Measurements from ENCODE around the gene SCD.
A peak's percentile ranks its signal among the peaks of the same experiment; 100 is the strongest.
"Not testable (repeated sequence)": the region's sequence is repeated elsewhere in the genome, so short reads cannot be mapped to it uniquely, and the experiment has no call there.

Gene SCD

GRCh38 chr10:100359529-100360150 lies 12.6 kb downstream of the SCD start:
- no peak for DNase-seq (ENCODE audit: low read depth in 1 of 2, low spot score in 1 of 2)

GRCh38 chr10:100360234-100360633 lies 13.2 kb downstream of the SCD start:
- no peak for DNase-seq (ENCODE audit: low read depth in 1 of 2, low spot score in 1 of 2)

DNA sequence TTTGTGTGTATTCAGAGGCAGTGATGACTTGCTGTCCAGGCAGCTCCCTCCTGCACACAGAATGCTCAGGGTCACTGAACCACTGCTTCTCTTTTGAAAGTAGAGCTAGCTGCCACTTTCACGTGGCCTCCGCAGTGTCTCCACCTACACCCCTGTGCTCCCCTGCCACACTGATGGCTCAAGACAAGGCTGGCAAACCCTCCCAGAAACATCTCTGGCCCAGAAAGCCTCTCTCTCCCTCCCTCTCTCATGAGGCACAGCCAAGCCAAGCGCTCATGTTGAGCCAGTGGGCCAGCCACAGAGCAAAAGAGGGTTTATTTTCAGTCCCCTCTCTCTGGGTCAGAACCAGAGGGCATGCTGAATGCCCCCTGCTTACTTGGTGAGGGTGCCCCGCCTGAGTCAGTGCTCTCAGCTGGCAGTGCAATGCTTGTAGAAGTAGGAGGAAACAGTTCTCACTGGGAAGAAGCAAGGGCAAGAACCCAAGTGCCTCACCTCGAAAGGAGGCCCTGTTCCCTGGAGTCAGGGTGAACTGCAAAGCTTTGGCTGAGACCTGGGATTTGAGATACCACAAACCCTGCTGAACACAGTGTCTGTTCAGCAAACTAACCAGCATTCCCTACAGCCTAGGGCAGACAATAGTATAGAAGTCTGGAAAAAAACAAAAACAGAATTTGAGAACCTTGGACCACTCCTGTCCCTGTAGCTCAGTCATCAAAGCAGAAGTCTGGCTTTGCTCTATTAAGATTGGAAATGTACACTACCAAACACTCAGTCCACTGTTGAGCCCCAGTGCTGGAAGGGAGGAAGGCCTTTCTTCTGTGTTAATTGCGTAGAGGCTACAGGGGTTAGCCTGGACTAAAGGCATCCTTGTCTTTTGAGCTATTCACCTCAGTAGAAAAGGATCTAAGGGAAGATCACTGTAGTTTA lies 15.8 kb downstream of the SCD start:
- no peak for DNase-seq (ENCODE audit: low read depth in 1 of 2, low spot score in 1 of 2)

DNA sequence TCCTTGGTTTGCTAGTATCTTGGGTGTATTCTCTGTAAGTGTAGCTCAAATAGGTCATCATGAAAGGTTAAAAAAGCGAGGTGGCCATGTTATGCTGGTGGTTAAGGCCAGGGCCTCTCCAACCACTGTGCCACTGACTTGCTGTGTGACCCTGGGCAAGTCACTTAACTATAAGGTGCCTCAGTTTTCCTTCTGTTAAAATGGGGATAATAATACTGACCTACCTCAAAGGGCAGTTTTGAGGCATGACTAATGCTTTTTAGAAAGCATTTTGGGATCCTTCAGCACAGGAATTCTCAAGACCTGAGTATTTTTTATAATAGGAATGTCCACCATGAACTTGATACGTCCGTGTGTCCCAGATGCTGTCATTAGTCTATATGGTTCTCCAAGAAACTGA lies 17.1 kb downstream of the SCD start:
- DNase-seq (ENCODE audit: low read depth in 1 of 2, low spot score in 1 of 2), result no peak

- DNase-seq (ENCODE audit: low read depth in 1 of 2, low spot score in 1 of 2), result no peak
Observed at GRCh38 chr10:100364735-100365391, 17.8 kb downstream of the SCD start.

DNA sequence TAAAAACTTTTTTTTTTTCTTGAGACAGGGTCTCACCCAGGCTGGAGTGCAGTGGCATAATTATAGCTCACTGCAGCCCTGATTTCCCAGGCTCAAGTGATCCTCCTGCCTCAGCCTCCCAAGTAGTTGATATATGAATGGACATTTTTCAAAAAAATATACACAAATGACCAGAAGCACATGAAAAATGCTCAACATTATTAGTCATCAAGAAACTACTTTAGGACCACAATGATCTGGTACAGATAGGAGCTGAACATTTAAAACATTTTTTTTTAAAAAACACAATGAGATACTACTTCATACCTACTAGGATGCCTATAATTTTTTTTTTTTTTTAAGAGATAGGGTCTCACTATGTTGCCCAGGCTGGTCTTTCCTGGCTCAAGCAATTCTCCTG lies 21.7 kb downstream of the SCD start:
- no peak for DNase-seq (ENCODE audit: low read depth in 1 of 2, low spot score in 1 of 2)

DNA sequence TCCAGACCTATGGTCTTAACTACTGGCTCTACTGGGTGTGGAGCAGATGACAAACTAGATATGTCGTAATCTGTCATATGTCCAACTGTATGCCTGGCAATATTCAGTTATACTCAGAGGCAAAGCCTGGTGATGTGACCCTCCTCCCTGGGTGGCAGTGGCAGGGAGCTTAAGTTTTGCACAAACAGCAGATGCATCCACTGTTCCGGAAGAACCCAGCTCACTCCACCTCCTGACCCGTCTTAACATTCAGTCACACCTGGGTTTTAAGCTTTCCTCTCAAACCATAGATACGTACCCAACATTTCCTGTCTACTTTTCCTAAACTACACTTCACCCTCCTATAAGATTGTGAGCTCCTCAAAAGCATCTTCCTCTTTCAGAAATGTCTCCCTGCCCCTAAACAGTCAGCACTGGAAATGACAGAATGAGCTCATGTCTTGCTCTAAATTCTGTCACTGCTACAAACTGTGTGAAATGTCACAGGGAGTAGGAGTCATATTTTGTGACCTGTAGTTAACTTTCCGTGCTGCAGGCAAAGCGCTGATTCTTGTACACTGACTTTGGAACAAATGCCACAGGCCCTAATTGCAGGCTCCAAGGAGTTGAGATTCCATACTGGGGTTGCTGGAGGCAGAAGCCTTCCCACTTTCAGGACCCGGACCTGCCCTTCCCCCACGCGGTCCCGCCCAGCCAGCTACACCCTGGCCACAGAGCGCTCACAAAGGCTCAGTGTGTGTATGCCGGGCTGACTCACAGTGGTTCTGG lies 23.9 kb downstream of the SCD start:
- DNase-seq (ENCODE audit: low read depth in 1 of 2, low spot score in 1 of 2), result peak in 1 of 2 donors; percentile 25

DNA sequence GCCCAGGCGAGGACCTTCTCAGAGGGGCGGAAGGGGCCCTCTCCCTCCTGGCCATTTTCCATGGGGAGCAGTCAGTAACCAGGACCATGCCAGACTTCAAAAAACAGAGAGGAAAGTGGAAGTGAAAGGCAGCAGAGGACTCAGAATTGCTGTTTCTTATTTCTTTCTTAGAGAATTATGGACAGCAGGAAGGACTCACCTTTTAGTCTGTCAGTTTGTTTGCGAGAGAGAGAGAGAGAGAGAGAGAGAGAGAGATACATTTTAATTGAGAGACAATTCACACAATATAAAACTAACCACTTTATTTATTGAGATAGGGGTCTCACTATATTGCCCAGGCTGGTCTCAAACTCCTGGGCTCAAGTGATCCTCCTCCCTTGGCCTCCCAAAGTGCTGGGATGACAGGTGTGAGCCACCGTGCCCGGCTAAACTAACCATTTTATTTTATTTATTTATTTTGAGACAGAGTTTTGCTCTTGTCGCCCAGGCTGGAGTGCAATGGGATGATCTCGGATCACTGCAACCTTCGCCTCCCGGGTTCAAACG lies 24.5 kb downstream of the SCD start:
- no peak for DNase-seq (ENCODE audit: low read depth in 1 of 2, low spot score in 1 of 2)

- no peak for DNase-seq (ENCODE audit: low read depth in 1 of 2, low spot score in 1 of 2)
Observed at GRCh38 chr10:100372415-100373297, 25.6 kb downstream of the SCD start.

- DNase-seq (ENCODE audit: low read depth in 1 of 2, low spot score in 1 of 2), result peak; percentile 41 to 72
Observed at GRCh38 chr10:100373298-100374199, 26.5 kb downstream of the SCD start.

- no peak for DNase-seq (ENCODE audit: low read depth in 1 of 2, low spot score in 1 of 2)
Observed at GRCh38 chr10:100374200-100374655, 27.2 kb downstream of the SCD start.

- not testable (repeated sequence) for DNase-seq (ENCODE audit: low read depth in 1 of 2, low spot score in 1 of 2)
Observed at GRCh38 chr10:100374677-100375353, 27.8 kb downstream of the SCD start.

- DNase-seq (ENCODE audit: low read depth in 1 of 2, low spot score in 1 of 2), result not testable (repeated sequence)
Observed at GRCh38 chr10:100376656-100377055, 29.6 kb downstream of the SCD start.

- DNase-seq (ENCODE audit: low read depth in 1 of 2, low spot score in 1 of 2), result no peak
Observed at GRCh38 chr10:100377830-100378229, 30.8 kb downstream of the SCD start.

- no peak for DNase-seq (ENCODE audit: low read depth in 1 of 2, low spot score in 1 of 2)
Observed at GRCh38 chr10:100380400-100380799, 33.4 kb downstream of the SCD start.

DNA sequence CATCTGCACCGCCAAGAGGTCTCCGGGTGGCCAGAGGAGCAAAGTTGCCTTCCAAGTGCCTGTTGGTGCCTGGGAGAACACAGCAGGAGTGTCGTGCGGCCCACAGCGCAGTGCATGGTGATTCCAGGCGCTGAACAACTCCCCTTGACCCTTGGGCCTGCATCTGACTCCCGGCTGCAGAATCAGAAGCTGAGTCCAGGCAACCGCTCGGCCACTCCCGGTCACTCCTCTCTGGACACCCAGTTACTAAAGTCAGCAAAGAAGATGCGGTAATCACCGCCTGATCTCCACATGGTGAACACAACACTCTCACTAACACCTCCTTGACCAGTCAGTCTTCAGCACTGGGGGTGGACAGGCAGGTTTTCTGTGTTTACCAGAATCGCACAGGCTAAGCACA lies 35.5 kb downstream of the SCD start:
- DNase-seq (ENCODE audit: low read depth in 1 of 2, low spot score in 1 of 2), result no peak

- DNase-seq (ENCODE audit: low read depth in 1 of 2, low spot score in 1 of 2), result no peak
Observed at GRCh38 chr10:100383251-100383650, 36.2 kb downstream of the SCD start.
